ENCODE results near the gene SEPTIN3.

SEPTIN3 gene

DNA sequence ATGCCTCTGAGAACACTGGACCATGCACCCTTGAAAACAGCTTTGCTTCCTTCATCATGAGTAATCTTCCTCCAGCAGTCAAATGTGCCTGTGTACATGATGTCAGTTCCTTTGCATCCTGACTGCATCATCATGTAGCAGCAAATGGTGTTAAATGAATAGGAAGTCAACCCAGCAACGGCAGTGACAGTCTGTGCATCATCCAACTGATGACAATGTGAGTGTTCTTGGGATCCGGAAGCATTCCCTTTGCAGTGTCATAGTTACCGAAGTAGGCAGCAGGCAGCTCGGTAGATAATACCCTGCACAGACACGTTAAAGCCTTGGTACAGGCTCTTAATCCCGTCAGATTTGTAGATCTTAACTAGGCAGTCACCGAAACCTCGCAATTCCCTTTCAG lies 31.9 kb downstream of the SEPTIN3 start:
- Histone ChIP-seq H3K4me1 (ENCODE audit: control insufficient read depth, insufficient read depth, low read length) (peaks cover 4% of the 10 kb centered on the region), H3K9me3 (replicated peaks; ENCODE audit: low read length) (no peaks in the 10 kb centered on the region), H3K4me3 (ENCODE audit: low read length) (no peak overlapping the region), H3K36me3 (ENCODE audit: insufficient read depth, low read length) (no peaks in the 10 kb centered on the region), H3K9ac (ENCODE audit: low read depth, low read length) (no peak overlapping the region), H3K27me3 (ENCODE audit: control insufficient read depth, insufficient read depth, low read length) (peaks cover 27% of the 10 kb centered on the region), H3K4me2 (ENCODE audit: low read length) (no peak overlapping the region)

DNA sequence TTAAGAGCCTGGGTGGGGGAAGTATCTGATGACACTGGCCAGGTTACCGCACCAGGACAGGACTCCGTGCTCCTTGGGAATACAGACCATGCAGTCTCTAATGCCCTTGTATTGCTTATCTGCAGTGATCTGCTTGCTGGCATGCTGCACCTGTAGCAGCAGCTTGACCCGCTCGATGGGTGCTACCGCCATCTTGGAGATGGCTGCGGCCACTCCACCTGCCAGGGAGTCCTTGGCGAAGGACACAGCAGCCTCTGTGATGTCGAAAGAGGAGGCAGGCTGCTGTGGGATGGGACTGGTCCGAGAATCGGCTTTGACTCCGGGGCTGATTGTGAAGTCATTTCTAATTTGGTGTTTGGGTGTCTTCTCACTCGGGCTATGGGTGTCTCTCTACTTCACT lies 32.5 kb downstream of the SEPTIN3 start:
- Histone ChIP-seq H3K4me2 (ENCODE audit: low read length) (no peak overlapping the region), H3K27me3 (ENCODE audit: control insufficient read depth, insufficient read depth, low read length) (peaks cover 21% of the 10 kb centered on the region), H3K9me3 (replicated peaks; ENCODE audit: low read length) (no peaks in the 10 kb centered on the region), H3K9ac (ENCODE audit: low read depth, low read length) (no peak overlapping the region), H3K4me3 (ENCODE audit: low read length) (no peak overlapping the region), H3K4me1 (ENCODE audit: control insufficient read depth, insufficient read depth, low read length) (peaks cover 4% of the 10 kb centered on the region), H3K36me3 (ENCODE audit: insufficient read depth, low read length) (no peaks in the 10 kb centered on the region)

DNA sequence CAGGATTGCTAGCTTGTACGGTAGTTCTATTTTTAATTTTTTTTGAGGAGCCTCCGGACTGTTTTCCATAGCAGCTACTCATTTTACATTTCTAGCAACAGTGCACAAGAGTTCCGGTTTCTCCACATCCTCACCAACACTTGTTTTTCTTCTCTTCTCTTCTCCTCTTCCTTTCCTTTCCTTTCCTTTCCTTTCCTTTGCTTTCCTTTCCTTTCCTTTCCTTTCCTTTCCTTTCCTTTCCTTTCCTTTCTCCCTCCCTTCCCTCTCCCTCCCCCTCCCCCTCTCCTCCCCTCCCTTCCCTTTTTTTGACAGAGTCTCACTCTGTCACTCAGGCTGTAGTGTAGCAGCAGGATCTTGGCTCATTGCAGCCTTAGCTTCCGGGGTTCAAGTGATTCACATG lies 38.7 kb downstream of the SEPTIN3 start:
- Histone ChIP-seq H3K4me2 (ENCODE audit: low read length) (no peak overlapping the region), H3K9me3 (replicated peaks; ENCODE audit: low read length) (peaks cover 8% of the 10 kb centered on the region), H3K36me3 (ENCODE audit: insufficient read depth, low read length) (no peaks in the 10 kb centered on the region), H3K4me3 (ENCODE audit: low read length) (no peak overlapping the region), H3K4me1 (ENCODE audit: control insufficient read depth, insufficient read depth, low read length) (no peaks in the 10 kb centered on the region), H3K9ac (ENCODE audit: low read depth, low read length) (no peak overlapping the region), H3K27me3 (ENCODE audit: control insufficient read depth, insufficient read depth, low read length) (no peaks in the 10 kb centered on the region)

DNA sequence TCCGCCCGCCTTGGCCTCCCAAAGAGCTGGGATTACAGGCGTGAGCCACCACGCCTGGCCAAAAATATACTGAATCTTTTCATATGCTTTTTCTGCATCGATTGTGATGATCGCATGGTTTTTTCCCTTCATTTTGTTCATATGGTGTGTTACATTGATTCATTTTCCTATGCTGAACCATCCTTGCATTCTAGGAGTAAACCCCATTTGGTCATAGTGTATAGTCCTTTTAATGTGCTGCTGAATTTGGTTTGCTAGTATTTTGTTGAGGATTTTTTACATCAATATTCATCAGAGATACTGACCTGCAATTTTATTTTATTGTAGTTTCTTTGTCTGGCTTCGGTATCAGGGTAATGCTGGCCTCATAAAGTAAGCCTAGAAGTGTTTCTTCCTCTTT lies 41.5 kb downstream of the SEPTIN3 start:
- no peak overlapping the region for H3K4me3 ChIP-seq (ENCODE audit: low read length)
- no peaks in the 10 kb centered on the region for H3K36me3 ChIP-seq (ENCODE audit: insufficient read depth, low read length)
- peaks cover 8% of the 10 kb centered on the region for H3K9me3 ChIP-seq (replicated peaks; ENCODE audit: low read length)

DNA sequence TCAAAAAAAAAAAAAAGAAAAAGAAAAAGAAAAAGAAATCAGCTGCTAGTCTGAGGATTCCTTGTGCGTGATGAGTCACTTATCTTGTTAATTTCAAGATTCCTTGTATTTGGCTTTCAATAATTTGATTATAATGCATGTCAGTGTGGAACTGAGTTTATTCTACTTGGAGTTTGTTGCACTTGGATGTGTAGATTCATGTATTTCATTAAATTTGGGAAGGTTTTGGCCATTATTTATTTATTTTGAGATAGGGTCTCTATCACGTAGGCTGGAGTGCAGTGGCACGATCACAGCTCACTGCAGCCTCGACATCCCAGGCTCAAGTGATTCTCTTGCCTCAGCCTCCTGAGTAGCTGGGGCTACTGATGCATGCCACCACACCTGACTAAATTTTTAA lies 44.1 kb downstream of the SEPTIN3 start:
- H3K27me3 ChIP-seq (ENCODE audit: control insufficient read depth, insufficient read depth, low read length), result peaks cover 34% of the 10 kb centered on the region
- H3K9ac ChIP-seq (ENCODE audit: low read depth, low read length), result no peak overlapping the region
- H3K9me3 ChIP-seq (replicated peaks; ENCODE audit: low read length), result peaks cover 8% of the 10 kb centered on the region
- H3K4me3 ChIP-seq (ENCODE audit: low read length), result no peak overlapping the region
- no peaks in the 10 kb centered on the region for H3K36me3 ChIP-seq (ENCODE audit: insufficient read depth, low read length)
- no peaks in the 10 kb centered on the region for H3K4me1 ChIP-seq (ENCODE audit: control insufficient read depth, insufficient read depth, low read length)
- H3K4me2 ChIP-seq (ENCODE audit: low read length), result no peak overlapping the region

More for the DNA sequence above, 41.5 kb downstream of the SEPTIN3 start:
- Histone ChIP-seq H3K4me2 (ENCODE audit: low read length) (no peak overlapping the region), H3K4me1 (ENCODE audit: control insufficient read depth, insufficient read depth, low read length) (no peaks in the 10 kb centered on the region), H3K27me3 (ENCODE audit: control insufficient read depth, insufficient read depth, low read length) (peaks cover 16% of the 10 kb centered on the region), H3K9ac (ENCODE audit: low read depth, low read length) (no peak overlapping the region)

DNA sequence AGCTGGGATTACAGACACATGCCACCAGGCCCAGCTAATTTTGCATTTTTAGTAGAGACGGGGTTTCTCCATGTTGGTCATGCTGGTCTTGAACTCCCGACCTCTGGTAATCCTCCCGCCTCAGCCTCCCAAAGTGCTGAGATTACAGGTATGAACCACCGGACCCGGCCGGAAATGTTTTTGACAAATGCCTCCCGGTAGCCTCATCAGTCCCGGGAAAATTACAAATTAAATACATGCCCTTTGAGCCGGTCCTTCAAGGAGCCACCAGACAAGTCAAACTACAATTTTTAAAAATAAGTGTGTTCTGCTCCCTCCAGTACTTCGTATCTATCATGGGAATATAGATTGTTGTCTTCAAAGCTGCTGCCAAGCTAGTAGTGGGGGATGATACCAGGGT lies 46.9 kb downstream of the SEPTIN3 start:
- H3K4me3 ChIP-seq (ENCODE audit: low read length), result no peak overlapping the region
- peaks cover 50% of the 10 kb centered on the region for H3K27me3 ChIP-seq (ENCODE audit: control insufficient read depth, insufficient read depth, low read length)
- H3K36me3 ChIP-seq (ENCODE audit: insufficient read depth, low read length), result no peaks in the 10 kb centered on the region
- no peak overlapping the region for H3K9ac ChIP-seq (ENCODE audit: low read depth, low read length)
- no peak overlapping the region for H3K4me2 ChIP-seq (ENCODE audit: low read length)
- H3K4me1 ChIP-seq (ENCODE audit: control insufficient read depth, insufficient read depth, low read length), result no peaks in the 10 kb centered on the region
- no peaks in the 10 kb centered on the region for H3K9me3 ChIP-seq (replicated peaks; ENCODE audit: low read length)

DNA sequence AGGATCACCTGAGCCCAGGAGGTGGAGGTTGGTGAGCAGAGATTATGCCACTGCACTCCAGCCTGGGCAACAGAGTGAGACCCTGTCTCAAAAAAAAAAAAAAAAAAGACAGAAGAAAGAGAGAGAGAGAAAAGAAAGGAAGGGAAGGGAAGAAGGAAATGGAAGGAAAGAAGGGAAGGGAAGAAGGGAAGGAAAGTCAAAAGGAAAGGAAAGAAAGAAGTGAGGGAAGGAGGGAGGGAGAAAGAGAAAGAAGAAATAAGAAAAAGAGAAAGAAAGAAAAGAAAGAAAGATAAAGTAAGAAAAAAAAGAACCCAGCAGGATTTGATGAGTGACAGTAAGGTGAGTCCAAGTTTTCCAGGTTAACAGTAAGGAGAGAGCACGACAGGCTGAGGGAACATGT lies 49.0 kb downstream of the SEPTIN3 start:
- Histone ChIP-seq H3K4me3 (ENCODE audit: low read length) (no peak overlapping the region), H3K4me1 (ENCODE audit: control insufficient read depth, insufficient read depth, low read length) (no peaks in the 10 kb centered on the region)

More for the DNA sequence above, 49.0 kb downstream of the SEPTIN3 start:
- Histone ChIP-seq H3K4me2 (ENCODE audit: low read length) (no peak overlapping the region), H3K36me3 (ENCODE audit: insufficient read depth, low read length) (no peaks in the 10 kb centered on the region), H3K9ac (ENCODE audit: low read depth, low read length) (no peak overlapping the region), H3K9me3 (replicated peaks; ENCODE audit: low read length) (no peaks in the 10 kb centered on the region), H3K27me3 (ENCODE audit: control insufficient read depth, insufficient read depth, low read length) (peaks cover 54% of the 10 kb centered on the region)

All from skeletal muscle satellite cell (primary cell).